ENCODE measurements around the gene KRTAP5-8.
A peak's percentile ranks its signal among the peaks of the same experiment; 100 is the strongest.
"Not testable (repeated sequence)": the region's sequence is repeated elsewhere in the genome, so short reads cannot be mapped to it uniquely, and the experiment has no call there.

Gene KRTAP5-8

GRCh38 chr11:71543866-71544265, 6.0 kb downstream of the KRTAP5-8 start:
- no peak for DNase-seq (ENCODE audit: low spot score)

GRCh38 chr11:71544525-71545214, 6.8 kb downstream of the KRTAP5-8 start:
- DNase-seq (ENCODE audit: low spot score) = no peak

GRCh38 chr11:71545405-71545966, 7.7 kb downstream of the KRTAP5-8 start:
- DNase-seq (ENCODE audit: low spot score) = no peak

GRCh38 chr11:71548120-71548519, 10.3 kb downstream of the KRTAP5-8 start, which contains the start of gene KRTAP5-9:
KRTAP5-9 (plus strand) TSS chr11:71548420; CDS start chr11:71548658, 238 bp downstream.
- no peak for DNase-seq (ENCODE audit: low spot score)

GRCh38 chr11:71548716-71549151, 10.9 kb downstream of the KRTAP5-8 start:
- no peak for DNase-seq (ENCODE audit: low spot score)

- DNase-seq (ENCODE audit: low spot score) = no peak
These were observed 13.9 kb downstream of the KRTAP5-8 start for GRCh38 chr11:71551711-71552110.

GRCh38 chr11:71554996-71555395, 17.2 kb downstream of the KRTAP5-8 start:
- DNase-seq (ENCODE audit: low spot score) = no peak

- DNase-seq (ENCODE audit: low spot score) = no peak
These were observed 17.7 kb downstream of the KRTAP5-8 start for GRCh38 chr11:71555508-71555907.

GRCh38 chr11:71556018-71556417, 18.2 kb downstream of the KRTAP5-8 start:
- DNase-seq (ENCODE audit: low spot score) = no peak

GRCh38 chr11:71557257-71557656, 19.4 kb downstream of the KRTAP5-8 start:
- no peak for DNase-seq (ENCODE audit: low spot score)

GRCh38 chr11:71558996-71559395, 21.2 kb downstream of the KRTAP5-8 start:
- DNase-seq (ENCODE audit: low spot score) = no peak

GRCh38 chr11:71562120-71562519, 24.3 kb downstream of the KRTAP5-8 start:
- DNase-seq (ENCODE audit: low spot score) = no peak

- no peak for DNase-seq (ENCODE audit: low spot score)
These were observed 25.6 kb downstream of the KRTAP5-8 start for GRCh38 chr11:71563406-71563805.

GRCh38 chr11:71564430-71564829, 26.6 kb downstream of the KRTAP5-8 start:
- no peak for DNase-seq (ENCODE audit: low spot score)

GRCh38 chr11:71565263-71565662, 27.4 kb downstream of the KRTAP5-8 start, which contains the start of gene KRTAP5-10:
KRTAP5-10 (plus strand) TSS chr11:71565563; CDS start chr11:71565588, 25 bp downstream.
- DNase-seq (ENCODE audit: low spot score) = no peak

- no peak for DNase-seq (ENCODE audit: low spot score)
These were observed 28.3 kb downstream of the KRTAP5-8 start for GRCh38 chr11:71566081-71566620.

- not testable (repeated sequence) for DNase-seq (ENCODE audit: low spot score)
These were observed 29.1 kb downstream of the KRTAP5-8 start for GRCh38 chr11:71566626-71567599.

- DNase-seq (ENCODE audit: low spot score) = not testable (repeated sequence)
These were observed 29.8 kb downstream of the KRTAP5-8 start for GRCh38 chr11:71567633-71568032.

GRCh38 chr11:71568704-71569349, 31.0 kb downstream of the KRTAP5-8 start:
- DNase-seq (ENCODE audit: low spot score) = peak; percentile 76

- not testable (repeated sequence) for DNase-seq (ENCODE audit: low spot score)
These were observed 33.5 kb downstream of the KRTAP5-8 start for GRCh38 chr11:71571101-71571850.

- DNase-seq (ENCODE audit: low spot score) = no peak
These were observed 35.0 kb downstream of the KRTAP5-8 start for GRCh38 chr11:71572811-71573210.

Data from left forelimb (tissue), 1 donor.